Nephron (organoid): Measurements from ENCODE around the gene CLPTM1L.

Experiments
- H3K27ac Mint-ChIP-seq, 3 experiments: 2 replicates each; pipeline ENCODE4 v1.8.0; 2020; ENCODE audit warnings: mixed read lengths in 3 of 3, mild to moderate bottlenecking in 2 of 3, moderate library complexity in 1 of 3
- H3K27me3 Mint-ChIP-seq: 2 replicates; pipeline ENCODE4 v1.8.0; 2021; ENCODE audit warnings: low read depth, mild to moderate bottlenecking, moderate library complexity, mixed read lengths
- H3K36me3 Mint-ChIP-seq: 2 replicates; pipeline ENCODE4 v1.8.0; 2020; ENCODE audit warnings: low read depth, mixed read lengths
- H3K4me1 Mint-ChIP-seq: 2 replicates; pipeline ENCODE4 v1.8.0; 2020; ENCODE audit warnings: mixed read lengths
- H3K4me3 Mint-ChIP-seq, 3 experiments: 2 replicates each; pipeline ENCODE4 v1.8.0; 2020; ENCODE audit warnings: mild to moderate bottlenecking in 3 of 3, mixed read lengths in 3 of 3, moderate library complexity in 2 of 3
- H3K9me3 Mint-ChIP-seq: 2 replicates; pipeline ENCODE4 v1.8.0; 2020; ENCODE audit warnings: mixed read lengths
- TF ChIP-seq, protein P1 (sequence below), 3 experiments: fragments of 200-600 bp; sonication (generic); IDR thresholded peaks; one replicate each; pipeline ENCODE4 v1.5.0; 2021; ENCODE audit warnings: antibody characterized with exemption in 3 of 3; ENCODE audit not compliant: unreplicated experiment in 3 of 3

CLPTM1L gene

DNA sequence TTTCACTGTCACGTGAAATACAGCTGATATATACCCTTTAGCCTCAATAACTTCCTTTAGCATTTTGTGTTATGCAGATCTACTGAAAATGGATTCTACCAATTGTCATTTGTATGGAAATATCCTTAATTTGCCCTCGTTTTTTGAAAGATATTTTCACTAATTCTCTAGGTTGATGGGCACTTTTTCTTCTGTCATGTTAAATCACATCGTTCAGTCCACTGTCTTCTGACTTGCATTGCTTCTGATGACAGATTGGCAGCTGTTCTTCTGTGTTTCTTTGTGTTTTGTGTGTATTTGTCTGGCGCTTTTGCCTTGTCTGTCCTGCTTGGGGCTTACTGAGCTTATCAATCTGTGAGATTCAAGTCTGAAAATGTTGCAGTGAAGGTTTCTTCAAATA is 9.7 kb upstream of the CLPTM1L start:
- TF ChIP-seq, protein P1, sequence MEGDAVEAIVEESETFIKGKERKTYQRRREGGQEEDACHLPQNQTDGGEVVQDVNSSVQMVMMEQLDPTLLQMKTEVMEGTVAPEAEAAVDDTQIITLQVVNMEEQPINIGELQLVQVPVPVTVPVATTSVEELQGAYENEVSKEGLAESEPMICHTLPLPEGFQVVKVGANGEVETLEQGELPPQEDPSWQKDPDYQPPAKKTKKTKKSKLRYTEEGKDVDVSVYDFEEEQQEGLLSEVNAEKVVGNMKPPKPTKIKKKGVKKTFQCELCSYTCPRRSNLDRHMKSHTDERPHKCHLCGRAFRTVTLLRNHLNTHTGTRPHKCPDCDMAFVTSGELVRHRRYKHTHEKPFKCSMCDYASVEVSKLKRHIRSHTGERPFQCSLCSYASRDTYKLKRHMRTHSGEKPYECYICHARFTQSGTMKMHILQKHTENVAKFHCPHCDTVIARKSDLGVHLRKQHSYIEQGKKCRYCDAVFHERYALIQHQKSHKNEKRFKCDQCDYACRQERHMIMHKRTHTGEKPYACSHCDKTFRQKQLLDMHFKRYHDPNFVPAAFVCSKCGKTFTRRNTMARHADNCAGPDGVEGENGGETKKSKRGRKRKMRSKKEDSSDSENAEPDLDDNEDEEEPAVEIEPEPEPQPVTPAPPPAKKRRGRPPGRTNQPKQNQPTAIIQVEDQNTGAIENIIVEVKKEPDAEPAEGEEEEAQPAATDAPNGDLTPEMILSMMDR (IDR thresholded peaks at IDR 0.05; ENCODE audit: unreplicated experiment in 3 of 3): no peak
- Mint-ChIP-seq H3K27ac (no peak overlapping the region), H3K27me3 (peaks cover 7% of the 10 kb centered on the region), H3K4me3 (no peak overlapping the region), H3K9me3 (no peaks in the 10 kb centered on the region), H3K36me3 (no peaks in the 10 kb centered on the region), H3K4me1 (no peaks in the 10 kb centered on the region)

- TF ChIP-seq, protein P1 (IDR thresholded peaks at IDR 0.05; ENCODE audit: unreplicated experiment in 3 of 3): no peak
- no peak overlapping the region for H3K4me3 Mint-ChIP-seq
- H3K27ac Mint-ChIP-seq: no peak overlapping the region
- H3K36me3 Mint-ChIP-seq: no peaks in the 10 kb centered on the region
- H3K27me3 Mint-ChIP-seq: peaks cover 4% of the 10 kb centered on the region
- no peaks in the 10 kb centered on the region for H3K9me3 Mint-ChIP-seq
- H3K4me1 Mint-ChIP-seq: no peaks in the 10 kb centered on the region
These were observed 7.6 kb upstream of the CLPTM1L start for GRCh38 chr5:1352231-1353219.

DNA sequence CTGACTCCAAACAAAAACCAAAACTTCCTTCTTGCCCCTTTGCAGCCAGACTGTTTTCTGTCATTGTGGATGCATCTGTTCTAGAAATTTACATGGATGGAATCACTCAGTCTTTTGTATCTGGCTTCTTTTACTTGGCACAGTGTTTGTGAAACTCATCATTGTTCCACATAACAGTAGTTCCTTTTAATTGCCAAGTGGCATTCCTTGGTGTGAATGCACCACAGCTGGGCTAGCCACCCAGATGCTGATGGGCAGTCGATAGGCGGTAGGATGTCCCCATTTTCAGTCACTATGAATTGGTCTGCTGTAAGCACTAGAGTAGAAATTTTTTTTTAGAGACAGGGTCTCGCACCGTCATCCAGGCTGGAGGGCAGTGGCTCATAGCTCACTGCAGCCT is 6.3 kb upstream of the CLPTM1L start:
- no peak overlapping the region for H3K27ac Mint-ChIP-seq
- H3K9me3 Mint-ChIP-seq: no peaks in the 10 kb centered on the region
- H3K36me3 Mint-ChIP-seq: no peaks in the 10 kb centered on the region
- peaks cover 4% of the 10 kb centered on the region for H3K27me3 Mint-ChIP-seq
- no peak overlapping the region for H3K4me3 Mint-ChIP-seq
- no peaks in the 10 kb centered on the region for H3K4me1 Mint-ChIP-seq
- TF ChIP-seq, protein P1 (IDR thresholded peaks at IDR 0.05; ENCODE audit: unreplicated experiment in 3 of 3): no peak

DNA sequence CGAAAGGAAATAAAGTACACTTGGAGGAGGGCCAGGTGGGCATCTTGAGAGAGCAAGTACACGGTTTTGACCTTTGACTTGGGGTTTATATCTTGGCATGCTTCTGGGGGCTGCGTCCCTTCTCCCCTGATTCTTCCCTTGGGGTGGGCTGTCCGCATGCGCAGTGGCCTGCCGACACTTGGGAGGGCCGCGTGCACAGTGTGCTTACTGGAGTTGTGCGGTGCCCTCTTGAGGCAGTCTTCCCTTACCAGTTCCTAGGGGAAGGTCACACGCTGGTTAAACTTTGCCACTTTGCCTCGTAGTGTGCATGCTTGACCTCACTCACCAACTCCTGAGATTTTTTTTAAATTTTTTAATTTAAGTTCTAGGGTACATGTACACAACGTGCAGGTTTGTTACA is 4.3 kb upstream of the CLPTM1L start:
- Mint-ChIP-seq H3K9me3 (no peaks in the 10 kb centered on the region), H3K4me3 (peak overlapping the region in 2 of 3 experiments; percentile 21 to 62), H3K27ac (peak overlapping the region in 1 of 3 experiments; percentile 54), H3K27me3 (peaks cover 1% of the 10 kb centered on the region), H3K36me3 (no peaks in the 10 kb centered on the region), H3K4me1 (peaks cover under 1% of the 10 kb centered on the region)
- TF ChIP-seq, protein P1 (IDR thresholded peaks at IDR 0.05; ENCODE audit: unreplicated experiment in 3 of 3): no peak

DNA sequence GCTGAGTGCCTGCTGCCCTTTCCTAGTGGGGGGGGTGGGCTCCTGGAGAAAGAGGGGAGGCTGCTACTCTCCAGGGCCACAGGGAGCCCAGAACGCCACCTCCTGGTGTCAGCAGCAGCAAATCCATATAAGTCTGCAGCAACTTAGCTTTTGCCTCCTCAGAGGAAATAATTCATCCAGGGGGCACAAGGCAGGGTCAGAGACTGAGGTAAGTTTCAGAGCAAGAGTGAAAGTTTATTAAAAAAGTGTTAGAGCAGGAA is 4.0 kb upstream of the CLPTM1L start:
- H3K9me3 Mint-ChIP-seq: no peaks in the 10 kb centered on the region
- H3K27me3 Mint-ChIP-seq: no peaks in the 10 kb centered on the region
- H3K27ac Mint-ChIP-seq: no peak overlapping the region
- TF ChIP-seq, protein P1 (IDR thresholded peaks at IDR 0.05; ENCODE audit: unreplicated experiment in 3 of 3): no peak
- H3K36me3 Mint-ChIP-seq: peaks cover under 1% of the 10 kb centered on the region
- H3K4me1 Mint-ChIP-seq: peaks cover 4% of the 10 kb centered on the region
- H3K4me3 Mint-ChIP-seq: peak overlapping the region; percentile 6 to 51 (median 38)

DNA sequence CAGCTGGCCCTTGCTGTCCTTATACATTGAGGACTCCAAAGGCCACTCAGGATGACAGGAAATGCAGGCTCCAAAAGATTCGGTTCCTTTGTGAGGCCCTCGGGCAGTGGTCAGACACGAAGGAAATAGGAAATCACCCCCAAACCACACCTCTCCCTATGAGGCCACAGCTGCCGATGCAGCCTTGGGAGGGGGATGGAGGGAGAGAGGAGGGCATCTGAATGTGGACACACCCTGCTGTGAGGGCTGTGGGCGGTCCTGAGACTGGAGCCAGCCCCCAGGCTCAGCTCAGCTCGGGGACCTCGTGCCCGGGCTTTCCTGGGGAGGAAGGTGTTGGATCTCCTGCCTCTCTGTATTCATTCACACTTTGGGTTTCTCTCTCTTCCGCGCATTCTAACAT is 2.7 kb upstream of the CLPTM1L start:
- Mint-ChIP-seq H3K27me3 (no peaks in the 10 kb centered on the region), H3K36me3 (peaks cover 7% of the 10 kb centered on the region), H3K27ac (peak overlapping the region in 1 of 3 experiments; percentile 39), H3K4me3 (peak overlapping the region; percentile 83 to 91 (median 90)), H3K4me1 (peaks cover 11% of the 10 kb centered on the region), H3K9me3 (no peaks in the 10 kb centered on the region)
- TF ChIP-seq, protein P1 (IDR thresholded peaks at IDR 0.05; ENCODE audit: unreplicated experiment in 3 of 3): no peak
